Heart right ventricle (tissue), 16 donors: ENCODE data around the gene HTN3. TPM values are rescaled to one million over a fixed set of nuclear protein-coding genes. Genes with fewer than 3 reads are reported as not detected.

ENCODE experiments used
- ATAC-seq, 8 donors: fragments of 200-7000 bp; cut with Tn5 transposase; one replicate each; pipeline ENCODE4 v1.9.1; 2020; ENCODE audit warnings: mild to moderate bottlenecking in 8 of 8, moderate library complexity in 8 of 8, moderate number of reproducible peaks in 1 of 8
- DNase-seq, 2 donors: peaks; one replicate each; pipeline ENCODE4 v3.0.0-alpha.2; 2020
- H3K27ac ChIP-seq, 10 donors: fragments of 200-600 bp; sonication (generic) in 2 of 10; one replicate each; pipeline versions ENCODE4 v1.5.0 to v1.8.0; 2020 to 2022; ENCODE audit warnings: mild to moderate bottlenecking in 3 of 10
- H3K27me3 ChIP-seq, 7 donors: fragments of 200-600 bp; one replicate each; pipeline ENCODE4 v1.8.0; 2021 to 2022; ENCODE audit warnings: mild to moderate bottlenecking in 2 of 7
- H3K36me3 ChIP-seq, 9 donors: fragments of 200-600 bp; sonication (generic) in 1 of 9; one replicate each; pipeline versions ENCODE4 v1.5.0 to v1.8.0; 2020 to 2022; ENCODE audit warnings: mild to moderate bottlenecking in 2 of 9
- H3K4me1 ChIP-seq, 9 donors: fragments of 200-600 bp; sonication (generic) in 1 of 9; one replicate each; pipeline versions ENCODE4 v1.5.0 to v1.8.0; 2020 to 2022; ENCODE audit warnings: mild to moderate bottlenecking in 4 of 9
- H3K4me3 ChIP-seq, 10 donors: fragments of 200-600 bp; sonication (generic) in 2 of 10; one replicate each; pipeline versions ENCODE4 v1.5.0 to v1.8.0; 2020 to 2022; ENCODE audit warnings: mild to moderate bottlenecking in 7 of 10, moderate library complexity in 2 of 10
- H3K9me3 ChIP-seq, 11 donors: fragments of 200-600 bp in 10 of 11; sonication (generic) in 2 of 11; one replicate each; pipeline versions ENCODE4 v1.5.0 to v1.8.0; 2013 to 2022; ENCODE audit warnings: mild to moderate bottlenecking in 2 of 11, control low read depth in 1 of 11, moderate library complexity in 1 of 11
- CTCF ChIP-seq, 9 donors: fragments of 200-600 bp; sonication (generic) in 2 of 9; IDR thresholded peaks; one replicate each; pipeline versions ENCODE4 v1.5.0 to v1.8.0; 2021 to 2022; ENCODE audit warnings: antibody characterized with exemption in 9 of 9, mild to moderate bottlenecking in 5 of 9, moderate library complexity in 1 of 9
- WGBS, 2 donors: extraction: QIAGEN DNeasy Blood & Tissue Kit; methylation state at CpG; one replicate each; pipeline ENCODE4 v1.1.7; 2013; ENCODE audit warnings: inconsistent platforms in 1 of 2; 5-methylcytosine and 5-hydroxymethylcytosine counted together
- intact Hi-C, 10 donors: fragments of 100-400 bp; cut with DNase I; formaldehyde crosslinking; loops; one replicate each; pipeline versions ENCODE4 v1.11.1 to v1.14.2; 2022
- polyA plus RNA-seq, 2 donors: library from polyadenylated mRNA; stranded (reverse); fragments of 200-250 nt; gene quantifications; one replicate each; pipeline ENCODE4 v1.2.3, GENCODE V29; 2013
- total RNA-seq, 10 donors: library from RNA; stranded (reverse); fragmentation: NEBNext Ultra II Directional in 3 of 10; extraction: Animal tissue kit (Norgen Biotek cat#: 25700) in 3 of 10; gene quantifications; one replicate each; pipeline versions ENCODE4 v1.2.1 to v1.2.4, GENCODE V29; 2021 to 2023
- donor health status: Arrhythmogenic right ventricular cardiomyopathy.
- donor health status: ischemic (EF 13 %, LVEDD 7.1; RV severe dilation, severe dysfunction).
- donor health status: healthy with polysubstance abuse.
- donor health status: DM: no; HTN: yes; CAD: no.
- donor health status: DM: no; HTN: no; CAD: no.
- donor health status: ischemic (EF 25% LVEDD 6.9; RV normal size, moderate dysfunction).
- donor health status: ischemic (EF 25% LVEDD 5.7; RV mildly dilated, moderate dysfunction).
- donor health status: healthy.
- donor health status: DM: yes; HTN: yes; CAD: no.
- donor health status: Ischemic cardiomyopathy.
- donor health status: ischemic (EF 35%, LVEDD 5.7; RV mildly dilated, moderate dysfunction).
- donor health status: nonischemic (EF 11% LVEDD 7.7; RV severe dilation, severe dysfunction).
- donor health status: DM: yes; HTN: yes; CAD: no.
- donor health status: PGD.
- donor health status: ischemic (EF 29% LVEDD 5.4; RV normal size, mild dysfunction).
- donor health status: nonischemic (EF 23%, LVEDD 6.1; RV moderate dilation, normal function).

Gene HTN3
- total and polyA plus RNA-seq, 12 donors = not detected

DNA sequence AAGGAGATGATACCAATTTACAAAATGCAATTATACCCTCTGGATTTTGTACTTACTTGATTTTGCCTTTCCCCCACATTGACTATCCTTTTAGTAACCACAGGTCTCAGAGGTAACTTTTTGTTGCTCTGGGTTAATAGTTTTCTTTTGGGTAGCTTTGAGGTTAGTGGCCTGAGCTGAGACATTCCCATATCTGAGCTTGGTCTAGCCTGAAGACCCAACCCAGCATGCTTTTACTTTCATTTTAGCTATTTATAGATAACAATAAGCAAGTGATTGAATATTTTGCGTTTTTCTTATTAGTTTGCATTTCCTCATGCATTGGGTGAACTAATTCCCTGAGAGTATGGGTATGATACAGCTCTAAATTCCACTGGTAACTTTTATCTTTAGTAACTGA is 33.7 kb downstream of the HTN3 start:
- intact Hi-C loops = no loop called here
- 63 to 76% methylated on average over 1 of the region's 1 CpG for WGBS, 2 donors

DNA sequence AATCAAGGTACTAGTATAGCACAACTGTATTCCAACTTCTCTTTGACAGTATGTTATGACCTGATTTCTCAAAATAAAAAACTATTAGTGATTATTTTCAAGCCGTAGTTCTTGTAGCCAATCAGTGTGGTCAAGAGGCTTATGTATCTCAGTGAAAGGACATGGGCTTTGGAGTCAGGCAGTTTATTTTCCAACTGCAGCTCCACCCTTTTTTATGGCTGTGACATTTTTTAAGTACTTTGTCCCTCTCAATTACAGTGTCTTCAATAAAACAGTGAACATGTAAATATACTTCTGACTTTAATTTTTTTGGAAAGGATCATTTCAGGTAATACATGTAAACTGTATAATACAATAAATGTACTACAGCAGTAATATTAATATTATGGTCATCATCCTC is 51.9 kb downstream of the HTN3 start:
- no peak for DNase-seq
- Histone ChIP-seq H3K4me1 (no peaks in the 10 kb centered on the region), H3K27ac (no peak overlapping the region), H3K9me3 (no peaks in the 10 kb centered on the region), H3K27me3 (no peaks in the 10 kb centered on the region), H3K4me3 (no peak overlapping the region), H3K36me3 (no peaks in the 10 kb centered on the region)
- no peak for TF ChIP-seq CTCF (IDR thresholded peaks at IDR 0.05)
- 76 to 79% methylated on average over 1 of the region's 1 CpG for WGBS, 2 donors
- ATAC-seq = no peak
- intact Hi-C loops = no loop called here

More for the DNA sequence above, 33.7 kb downstream of the HTN3 start:
- no peak overlapping the region for H3K27ac ChIP-seq
- no peak for TF ChIP-seq CTCF (IDR thresholded peaks at IDR 0.05)
- H3K27me3 ChIP-seq = no peaks in the 10 kb centered on the region
- no peak overlapping the region for H3K4me3 ChIP-seq
- H3K4me1 ChIP-seq = no peaks in the 10 kb centered on the region
- peaks cover 0 to 8% (median 0%) of the 10 kb centered on the region in 11 donors for H3K9me3 ChIP-seq
- DNase-seq = no peak
- no peak for ATAC-seq
- H3K36me3 ChIP-seq = no peaks in the 10 kb centered on the region

Other genes starting within 250 kb of the HTN3 start
- gene SULT1E1, start 168.3 kb upstream of the HTN3 start, total RNA-seq = not detected
- not detected for gene SULT1E1, start 168.3 kb upstream of the HTN3 start, polyA plus RNA-seq
- gene CSN1S1, start 97.4 kb upstream of the HTN3 start, total RNA-seq = not detected
- gene CSN1S1, start 97.4 kb upstream of the HTN3 start, polyA plus RNA-seq = under 1 TPM in 1 of 2 donors, not detected in 1; 0.26 TPM
- gene CSN2, start 62.7 kb upstream of the HTN3 start, total RNA-seq = not detected
- not detected for gene CSN2, start 62.7 kb upstream of the HTN3 start, polyA plus RNA-seq
- not detected for gene STATH, start 32.5 kb upstream of the HTN3 start, total RNA-seq
- gene STATH, start 32.5 kb upstream of the HTN3 start, polyA plus RNA-seq = not detected
- not detected for gene HTN1, start 22.0 kb downstream of the HTN3 start, total RNA-seq
- gene HTN1, start 22.0 kb downstream of the HTN3 start, polyA plus RNA-seq = not detected
- not detected for gene PRR27, start 125.8 kb downstream of the HTN3 start, total RNA-seq
- not detected for gene PRR27, start 125.8 kb downstream of the HTN3 start, polyA plus RNA-seq
- not detected for gene ODAM, start 167.3 kb downstream of the HTN3 start, total RNA-seq
- gene ODAM, start 167.3 kb downstream of the HTN3 start, polyA plus RNA-seq = under 1 TPM in 1 of 2 donors, not detected in 1; 0.03 TPM
- gene FDCSP, start 197.7 kb downstream of the HTN3 start, total RNA-seq = not detected
- gene FDCSP, start 197.7 kb downstream of the HTN3 start, polyA plus RNA-seq = not detected
- not detected for gene CSN3, start 214.1 kb downstream of the HTN3 start, total RNA-seq
- gene CSN3, start 214.1 kb downstream of the HTN3 start, polyA plus RNA-seq = not detected